Nephron (organoid): ENCODE results near the gene HRG.

Experiments
- H3K27ac Mint-ChIP-seq, 3 experiments: 2 replicates each; pipeline ENCODE4 v1.8.0; 2020; ENCODE audit warnings: mixed read lengths in 3 of 3, mild to moderate bottlenecking in 2 of 3, moderate library complexity in 1 of 3
- H3K27me3 Mint-ChIP-seq: 2 replicates; pipeline ENCODE4 v1.8.0; 2021; ENCODE audit warnings: low read depth, mild to moderate bottlenecking, moderate library complexity, mixed read lengths
- H3K36me3 Mint-ChIP-seq: 2 replicates; pipeline ENCODE4 v1.8.0; 2020; ENCODE audit warnings: low read depth, mixed read lengths
- H3K4me1 Mint-ChIP-seq: 2 replicates; pipeline ENCODE4 v1.8.0; 2020; ENCODE audit warnings: mixed read lengths
- H3K4me3 Mint-ChIP-seq, 3 experiments: 2 replicates each; pipeline ENCODE4 v1.8.0; 2020; ENCODE audit warnings: mild to moderate bottlenecking in 3 of 3, mixed read lengths in 3 of 3, moderate library complexity in 2 of 3
- H3K9me3 Mint-ChIP-seq: 2 replicates; pipeline ENCODE4 v1.8.0; 2020; ENCODE audit warnings: mixed read lengths
- CTCF ChIP-seq, 3 experiments: fragments of 200-600 bp; sonication (generic); IDR thresholded peaks; one replicate each; pipeline ENCODE4 v1.5.0; 2021; ENCODE audit warnings: antibody characterized with exemption in 3 of 3; ENCODE audit not compliant: unreplicated experiment in 3 of 3

HRG gene

DNA sequence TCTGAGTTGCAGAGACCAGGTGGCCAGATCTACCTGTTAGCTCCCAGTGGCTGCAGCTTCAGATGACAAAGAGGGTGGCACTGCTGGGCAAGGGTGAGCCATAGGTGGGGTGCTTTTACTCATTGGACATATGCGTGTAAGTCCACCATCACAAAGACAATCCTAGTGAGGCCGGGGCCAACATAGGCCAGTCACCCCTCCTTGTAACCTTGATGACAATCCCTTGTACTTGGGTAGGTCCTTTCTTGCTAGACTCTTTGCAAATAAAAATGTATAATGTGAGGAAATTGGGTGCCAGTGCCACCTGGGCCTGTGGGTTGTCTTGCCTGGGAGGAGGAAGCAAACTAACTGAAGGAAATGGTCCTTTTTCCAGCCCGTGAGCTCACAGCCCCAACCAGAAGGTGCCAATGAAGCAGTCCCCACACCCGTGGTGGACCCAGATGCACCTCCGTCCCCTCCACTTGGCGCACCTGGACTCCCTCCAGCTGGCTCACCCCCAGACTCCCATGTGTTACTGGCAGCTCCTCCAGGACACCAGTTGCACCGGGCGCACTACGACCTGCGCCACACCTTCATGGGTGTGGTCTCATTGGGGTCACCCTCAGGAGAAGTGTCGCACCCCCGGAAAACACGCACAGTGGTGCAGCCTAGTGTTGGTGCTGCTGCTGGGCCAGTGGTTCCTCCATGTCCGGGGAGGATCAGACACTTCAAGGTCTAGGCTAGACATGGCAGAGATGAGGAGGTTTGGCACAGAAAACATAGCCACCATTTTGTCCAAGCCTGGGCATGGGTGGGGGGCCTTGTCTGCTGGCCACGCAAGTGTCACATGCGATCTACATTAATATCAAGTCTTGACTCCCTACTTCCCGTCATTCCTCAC lies 45.4 kb upstream of the HRG start:
- H3K36me3 Mint-ChIP-seq: no peaks in the 10 kb centered on the region
- H3K9me3 Mint-ChIP-seq: no peaks in the 10 kb centered on the region
- peaks cover 32% of the 10 kb centered on the region for H3K27me3 Mint-ChIP-seq
- no peak overlapping the region for H3K4me3 Mint-ChIP-seq
- TF ChIP-seq CTCF (IDR thresholded peaks at IDR 0.05; ENCODE audit: unreplicated experiment in 3 of 3): no peak
- peaks cover 15% of the 10 kb centered on the region for H3K4me1 Mint-ChIP-seq
- no peak overlapping the region for H3K27ac Mint-ChIP-seq

- Mint-ChIP-seq H3K4me3 (no peak overlapping the region), H3K27ac (no peak overlapping the region), H3K4me1 (peaks cover 13% of the 10 kb centered on the region), H3K9me3 (no peaks in the 10 kb centered on the region), H3K27me3 (peaks cover 26% of the 10 kb centered on the region), H3K36me3 (no peaks in the 10 kb centered on the region)
- TF ChIP-seq CTCF (IDR thresholded peaks at IDR 0.05; ENCODE audit: unreplicated experiment in 3 of 3): no peak
These were observed 43.7 kb upstream of the HRG start for GRCh38 chr3:186621894-186622650.

DNA sequence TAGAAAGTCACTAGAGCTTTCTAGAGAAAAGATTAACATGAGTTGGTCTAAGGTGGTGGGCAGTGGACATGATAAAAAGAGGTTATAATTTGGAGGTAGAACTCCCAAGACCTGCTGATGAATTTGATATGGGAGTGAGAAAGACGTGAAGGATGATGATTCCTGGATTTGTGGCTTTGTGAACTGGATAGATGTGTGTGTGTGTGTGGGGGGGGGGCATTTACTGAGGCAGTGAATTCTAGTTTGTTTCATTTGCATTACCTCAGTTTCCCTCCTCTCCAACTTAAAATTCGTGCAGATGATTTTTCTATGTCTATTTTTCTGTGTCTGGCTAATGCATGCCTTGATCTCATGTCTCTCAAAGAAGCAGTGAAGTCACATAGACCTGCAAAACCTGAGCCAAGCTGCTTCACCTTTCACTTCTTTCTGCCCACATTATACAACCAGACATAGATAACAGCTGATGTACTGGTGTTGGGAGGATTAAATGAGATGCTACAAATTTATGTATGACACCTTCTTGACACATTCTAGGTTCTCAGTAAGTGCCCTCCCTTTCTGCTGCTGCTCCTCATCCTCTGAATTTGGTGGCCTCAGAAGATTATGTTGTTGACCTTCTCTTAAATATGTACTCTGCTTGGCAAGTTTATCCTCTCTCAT lies 43.0 kb upstream of the HRG start:
- no peaks in the 10 kb centered on the region for H3K9me3 Mint-ChIP-seq
- H3K4me3 Mint-ChIP-seq: no peak overlapping the region
- H3K4me1 Mint-ChIP-seq: peaks cover 7% of the 10 kb centered on the region
- peaks cover 19% of the 10 kb centered on the region for H3K27me3 Mint-ChIP-seq
- no peaks in the 10 kb centered on the region for H3K36me3 Mint-ChIP-seq
- TF ChIP-seq CTCF (IDR thresholded peaks at IDR 0.05; ENCODE audit: unreplicated experiment in 3 of 3): no peak
- H3K27ac Mint-ChIP-seq: no peak overlapping the region

GRCh38 chr3:186624598-186624997 lies 41.2 kb upstream of the HRG start:
- H3K4me3 Mint-ChIP-seq: no peak overlapping the region
- H3K27me3 Mint-ChIP-seq: peaks cover 11% of the 10 kb centered on the region
- H3K9me3 Mint-ChIP-seq: no peaks in the 10 kb centered on the region

DNA sequence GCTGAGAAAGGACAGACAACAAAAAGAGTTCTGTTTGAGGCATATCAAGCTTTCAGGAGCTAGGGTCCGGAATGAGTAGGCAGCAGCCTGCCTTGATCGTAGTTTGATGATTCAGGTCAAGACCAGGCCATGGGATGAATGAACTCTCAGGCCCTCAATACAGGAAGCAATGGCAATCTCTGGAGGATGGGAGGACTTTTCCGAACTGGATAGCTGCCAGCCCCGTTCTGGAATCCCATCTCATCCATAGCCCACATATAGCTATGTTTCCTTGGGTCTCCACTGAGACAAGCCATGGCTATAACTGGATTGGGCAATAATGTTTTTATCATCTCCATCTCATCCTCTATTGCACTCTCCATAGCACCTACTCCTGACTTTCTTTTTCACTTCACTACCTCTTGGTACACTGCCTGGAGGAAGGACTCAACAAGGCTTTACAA lies 40.2 kb upstream of the HRG start:
- Mint-ChIP-seq H3K27ac (no peak overlapping the region), H3K36me3 (no peaks in the 10 kb centered on the region), H3K9me3 (no peaks in the 10 kb centered on the region), H3K27me3 (peaks cover 11% of the 10 kb centered on the region), H3K4me3 (no peak overlapping the region), H3K4me1 (no peaks in the 10 kb centered on the region)
- TF ChIP-seq CTCF (IDR thresholded peaks at IDR 0.05; ENCODE audit: unreplicated experiment in 3 of 3): no peak

More at GRCh38 chr3:186624598-186624997, 41.2 kb upstream of the HRG start:
- H3K4me1 Mint-ChIP-seq: no peaks in the 10 kb centered on the region
- no peak overlapping the region for H3K27ac Mint-ChIP-seq
- H3K36me3 Mint-ChIP-seq: no peaks in the 10 kb centered on the region
- TF ChIP-seq CTCF (IDR thresholded peaks at IDR 0.05; ENCODE audit: unreplicated experiment in 3 of 3): no peak
